ENCODE data around the gene FAM217A.
"Not testable (repeated sequence)": the region's sequence is repeated elsewhere in the genome, so short reads cannot be mapped to it uniquely, and the experiment has no call there.

The FAM217A gene, protein sequence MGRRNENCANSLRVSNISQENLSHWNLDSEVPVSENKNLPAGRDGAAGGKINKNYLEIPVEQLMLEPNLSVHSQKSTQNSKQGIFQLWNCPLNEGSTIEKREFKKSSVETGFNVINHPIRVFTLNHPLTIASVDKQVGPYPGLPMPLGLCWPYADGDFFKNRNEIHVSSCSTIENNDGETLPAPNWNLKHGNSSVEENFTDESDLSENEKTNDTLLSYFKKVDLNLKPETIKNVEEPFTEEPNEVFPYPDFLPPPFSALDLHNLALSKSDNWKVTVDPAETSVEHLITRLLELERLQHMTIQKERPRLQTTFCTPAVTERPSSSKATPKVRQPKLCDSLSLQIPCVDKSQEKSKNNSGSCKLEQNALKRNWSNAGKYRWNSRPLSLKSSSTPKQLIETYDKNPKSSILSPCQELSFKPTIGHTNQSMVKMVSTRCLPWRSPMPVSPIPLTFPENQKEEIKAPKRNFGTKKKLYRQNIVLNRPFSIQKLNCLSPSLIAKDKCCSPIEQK

DNA sequence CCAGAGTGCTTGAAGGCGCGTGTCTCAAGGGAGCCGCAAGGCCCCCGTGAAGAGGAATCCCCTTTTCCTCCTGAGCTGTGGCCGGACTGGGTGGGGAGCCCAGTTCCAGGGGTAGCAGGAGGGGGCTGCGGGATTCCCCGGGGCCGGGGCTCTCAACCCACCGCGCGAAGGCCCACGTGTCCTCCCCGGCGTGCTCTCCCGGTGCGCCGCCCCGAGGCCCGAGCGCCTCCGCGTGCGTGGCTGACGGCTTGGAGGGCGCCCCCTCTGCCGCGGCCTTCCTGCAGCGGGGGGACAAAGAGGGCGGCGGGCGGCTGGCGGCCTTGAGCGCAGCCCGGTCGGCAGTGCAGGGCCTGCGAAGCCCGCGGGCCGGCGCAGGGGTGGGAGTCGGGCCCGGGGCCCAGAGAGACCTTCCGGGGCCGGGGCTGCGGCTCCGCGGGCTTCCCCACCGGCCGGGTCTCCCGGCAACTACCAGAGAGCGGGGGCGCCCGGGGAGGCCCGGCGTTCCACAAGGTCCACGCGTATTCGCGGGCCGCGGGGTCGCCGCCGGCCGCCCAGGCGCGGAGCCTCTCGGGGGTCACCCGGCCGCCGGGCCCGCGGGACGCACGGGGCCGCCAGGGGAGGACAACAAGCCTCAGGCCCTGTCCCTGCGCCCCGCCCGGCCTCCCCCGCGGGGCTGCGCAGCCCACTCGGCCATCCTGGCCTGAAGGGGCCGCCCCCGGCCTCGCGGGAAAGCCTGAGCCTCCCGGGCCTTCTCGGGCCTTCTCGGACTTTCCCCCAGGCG lies at the start of gene FAM217A:
FAM217A (minus strand) TSS at position 447 of the 781 bp plus-strand sequence. CDS start 1,723 bp downstream, outside the sequence.
- no peak for DNase-seq (ENCODE audit: low spot score)

DNA sequence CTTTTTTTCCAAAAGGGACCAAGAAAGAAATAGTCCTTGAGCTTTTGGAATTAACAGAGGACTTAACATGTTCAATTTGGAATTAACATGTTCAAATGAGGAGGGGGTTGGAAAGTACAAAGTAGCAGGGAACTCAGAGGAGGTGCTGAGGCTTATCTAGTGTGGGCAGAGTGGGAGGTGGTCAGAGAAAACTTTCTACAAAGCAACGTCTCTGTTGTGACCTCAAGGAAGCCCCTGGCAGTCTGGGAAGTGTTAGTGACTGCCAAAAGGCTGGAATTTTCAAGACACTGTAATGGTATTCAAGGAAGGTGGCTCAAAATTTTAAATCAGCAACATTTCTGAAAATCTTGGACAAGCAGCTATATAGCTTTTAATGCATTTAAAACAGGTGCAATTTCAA lies 49.1 kb upstream of the FAM217A start:
- no peak for DNase-seq (ENCODE audit: low spot score)

DNA sequence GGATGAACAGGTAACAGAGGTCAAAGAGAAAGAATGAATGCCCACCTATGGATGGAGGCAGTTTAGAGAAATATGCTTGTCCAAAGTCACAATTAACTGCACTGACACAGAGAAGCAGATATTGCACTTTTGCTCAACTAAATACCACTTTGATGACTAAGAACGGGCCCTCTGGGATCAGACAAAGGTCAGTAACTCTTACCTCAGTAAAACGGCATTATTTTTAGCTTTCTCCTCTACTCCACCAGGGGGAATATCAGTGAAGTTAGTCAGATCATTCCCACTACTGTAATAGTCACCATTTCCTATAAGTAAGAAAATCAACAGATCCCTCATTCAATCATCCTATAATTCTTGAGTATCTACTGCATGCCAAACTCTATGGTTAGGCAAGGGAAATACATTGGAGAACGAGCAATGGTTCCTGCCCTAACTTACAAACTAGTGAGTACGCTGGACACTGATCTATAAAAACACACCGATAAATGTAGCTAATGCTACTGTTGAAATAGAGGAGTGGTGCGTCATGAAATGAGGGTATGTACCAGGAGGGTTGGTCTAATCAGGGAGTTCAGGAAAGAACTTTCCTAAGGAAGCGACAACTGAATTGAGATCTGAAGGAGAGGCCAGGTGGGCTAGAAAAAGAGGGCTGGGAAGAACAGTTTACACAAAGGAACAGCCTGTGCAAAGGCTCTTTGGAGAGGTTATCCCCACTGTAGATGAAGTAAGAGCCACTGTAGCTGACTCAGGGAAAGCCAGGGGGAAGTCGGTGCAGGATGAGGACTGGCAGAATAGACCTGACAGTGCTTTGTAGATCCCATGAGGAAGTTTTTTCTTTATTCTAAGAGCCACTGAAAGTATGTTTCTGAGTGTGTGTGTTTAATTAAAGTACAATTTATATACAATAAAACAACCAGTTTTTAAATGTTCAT lies 47.3 kb upstream of the FAM217A start:
- DNase-seq (ENCODE audit: low spot score), result no peak

GRCh38 chr6:4125500-4125899 lies 46.6 kb upstream of the FAM217A start:
- DNase-seq (ENCODE audit: low spot score), result no peak

- no peak for DNase-seq (ENCODE audit: low spot score)
Measured at GRCh38 chr6:4124351-4124750, 45.4 kb upstream of the FAM217A start.

DNA sequence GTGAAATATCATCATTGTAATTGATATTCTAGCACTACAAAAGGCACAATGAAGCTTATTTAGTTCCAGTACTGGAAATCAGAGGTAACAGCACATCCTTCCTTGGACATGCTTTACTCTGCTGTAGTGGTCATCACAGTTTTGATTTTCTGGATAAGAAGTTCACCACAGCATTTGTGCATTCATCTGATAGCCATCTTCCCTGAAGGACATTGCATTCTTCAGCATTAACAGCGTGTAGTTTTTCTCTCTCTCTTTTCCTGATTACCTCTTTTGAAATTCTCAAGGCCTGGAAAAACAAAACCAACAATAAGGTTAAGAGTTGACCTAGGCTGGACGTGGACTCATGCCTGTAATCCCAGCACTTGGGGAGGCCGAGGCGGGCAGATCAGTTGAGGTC lies 36.8 kb upstream of the FAM217A start:
- DNase-seq (ENCODE audit: low spot score), result no peak

GRCh38 chr6:4114123-4114522 lies 35.2 kb upstream of the FAM217A start:
- DNase-seq (ENCODE audit: low spot score), result no peak

- DNase-seq (ENCODE audit: low spot score), result no peak
Measured at GRCh38 chr6:4113649-4114048, 34.7 kb upstream of the FAM217A start.

- no peak for DNase-seq (ENCODE audit: low spot score)
Measured at GRCh38 chr6:4112366-4112765, 33.4 kb upstream of the FAM217A start.

DNA sequence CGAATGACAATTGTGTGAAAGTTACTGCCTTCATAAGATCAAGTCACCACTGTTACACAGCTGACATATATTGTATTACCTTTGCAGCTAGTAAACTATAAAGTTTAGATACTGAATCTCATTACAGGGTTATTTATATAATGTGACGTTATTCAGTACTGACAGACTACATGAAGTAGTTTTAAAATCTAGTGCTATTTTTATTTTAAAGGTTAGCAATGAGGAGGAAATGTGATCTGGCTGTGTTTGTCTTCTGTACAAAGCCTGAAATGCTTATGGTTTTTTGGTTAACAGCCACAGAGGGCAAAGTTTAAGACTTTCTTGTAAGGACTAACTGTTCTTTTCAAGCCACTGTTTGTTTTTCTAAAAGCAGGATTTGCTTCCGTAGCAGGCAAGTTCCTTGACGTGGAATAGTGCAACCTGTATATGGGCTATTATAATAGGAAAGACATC lies 30.5 kb upstream of the FAM217A start:
- not testable (repeated sequence) for DNase-seq (ENCODE audit: low spot score)

GRCh38 chr6:4108561-4109093 lies 29.7 kb upstream of the FAM217A start:
- no peak for DNase-seq (ENCODE audit: low spot score)

GRCh38 chr6:4107873-4108272 lies 28.9 kb upstream of the FAM217A start:
- no peak for DNase-seq (ENCODE audit: low spot score)

GRCh38 chr6:4105980-4106536 lies 27.1 kb upstream of the FAM217A start:
- DNase-seq (ENCODE audit: low spot score), result no peak

GRCh38 chr6:4103929-4104328 lies 25.0 kb upstream of the FAM217A start:
- DNase-seq (ENCODE audit: low spot score), result no peak

DNA sequence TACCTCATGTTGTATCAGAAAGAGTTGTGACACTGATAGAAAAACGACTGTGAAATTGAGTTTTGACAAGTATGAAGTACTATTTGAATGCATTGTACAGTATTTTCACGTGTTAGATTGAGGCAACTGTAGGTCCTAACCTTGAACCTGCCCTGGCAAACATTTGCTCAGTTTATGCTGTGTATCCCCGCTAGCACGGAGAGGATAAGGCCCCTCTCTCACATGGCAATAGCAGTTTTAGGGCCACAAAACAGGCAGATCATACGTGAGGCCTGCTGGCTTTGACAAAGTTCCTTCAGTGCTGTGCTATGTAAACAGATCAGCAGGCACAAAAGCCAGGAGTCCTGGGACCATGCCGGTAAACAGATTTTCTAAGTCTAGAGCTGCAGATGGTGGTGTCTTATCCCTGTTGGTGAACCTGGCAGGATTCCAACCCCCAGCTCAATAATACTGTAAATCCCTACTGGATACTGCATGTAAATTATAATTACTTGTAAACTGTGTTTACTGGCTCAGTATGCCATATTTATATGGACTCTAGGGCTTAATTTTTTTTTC lies 23.8 kb upstream of the FAM217A start:
- no peak for DNase-seq (ENCODE audit: low spot score)

DNA sequence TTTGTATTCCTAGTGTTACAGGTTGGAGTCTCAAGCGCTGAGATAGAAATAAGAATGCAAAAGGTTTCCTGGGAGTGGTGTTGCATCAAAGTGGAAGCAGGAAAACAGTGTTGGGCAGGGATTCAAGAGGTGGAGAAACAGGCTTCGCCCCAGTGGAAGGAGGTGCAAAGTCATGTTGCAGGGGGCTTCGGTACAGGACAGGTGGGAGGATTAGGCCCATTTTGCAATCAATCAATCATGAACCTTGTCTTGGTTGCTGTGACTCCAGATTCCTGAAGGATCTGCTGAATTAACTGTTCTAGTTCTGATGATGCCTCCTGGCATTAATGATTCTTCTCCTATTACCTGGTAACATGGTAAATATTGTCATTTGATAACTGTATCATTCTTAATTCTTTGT lies 22.4 kb upstream of the FAM217A start:
- DNase-seq (ENCODE audit: low spot score), result no peak

DNA sequence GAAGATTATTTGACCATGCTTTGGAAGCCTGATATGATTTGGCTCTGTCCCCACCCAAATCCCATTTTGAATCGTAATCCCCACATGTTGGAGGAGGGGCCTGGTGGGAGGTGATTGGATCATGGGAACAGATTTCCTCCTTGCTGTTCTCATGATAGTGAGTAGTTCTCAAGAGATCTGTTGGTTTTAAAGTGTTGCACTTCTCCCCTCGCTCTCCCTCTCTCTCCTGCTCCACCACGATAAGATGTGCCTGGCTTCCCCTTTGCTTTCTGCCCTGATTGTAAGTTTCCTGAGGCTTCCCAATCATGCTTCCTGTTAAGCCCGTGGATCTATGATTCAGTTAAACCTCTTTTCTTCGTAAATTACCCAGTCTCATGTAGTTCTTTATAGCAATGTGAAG lies 21.7 kb upstream of the FAM217A start:
- DNase-seq (ENCODE audit: low spot score), result no peak

GRCh38 chr6:4093288-4093687 lies 14.4 kb upstream of the FAM217A start:
- no peak for DNase-seq (ENCODE audit: low spot score)

DNA sequence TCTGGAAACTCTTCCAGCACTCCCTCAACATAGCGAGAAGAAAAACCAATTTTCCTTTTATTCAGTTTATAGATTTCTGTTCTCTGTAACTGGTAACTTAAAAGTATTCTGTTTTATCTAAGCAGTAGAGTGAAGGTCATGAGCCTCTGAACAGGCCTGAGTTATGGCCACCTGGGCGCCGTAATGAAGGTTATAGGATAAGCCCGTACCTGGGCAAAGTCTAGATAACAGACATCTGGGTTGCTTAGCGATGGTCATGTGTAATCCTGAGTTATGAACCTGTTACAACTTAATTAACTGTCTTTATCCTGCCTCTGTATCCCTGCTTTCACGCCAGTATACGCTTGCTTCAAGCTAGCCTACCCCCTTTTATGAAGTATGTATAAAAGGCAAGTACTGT lies 13.0 kb upstream of the FAM217A start:
- no peak for DNase-seq (ENCODE audit: low spot score)

- not testable (repeated sequence) for DNase-seq (ENCODE audit: low spot score)
Measured at GRCh38 chr6:4090043-4090442, 11.1 kb upstream of the FAM217A start.

DNA sequence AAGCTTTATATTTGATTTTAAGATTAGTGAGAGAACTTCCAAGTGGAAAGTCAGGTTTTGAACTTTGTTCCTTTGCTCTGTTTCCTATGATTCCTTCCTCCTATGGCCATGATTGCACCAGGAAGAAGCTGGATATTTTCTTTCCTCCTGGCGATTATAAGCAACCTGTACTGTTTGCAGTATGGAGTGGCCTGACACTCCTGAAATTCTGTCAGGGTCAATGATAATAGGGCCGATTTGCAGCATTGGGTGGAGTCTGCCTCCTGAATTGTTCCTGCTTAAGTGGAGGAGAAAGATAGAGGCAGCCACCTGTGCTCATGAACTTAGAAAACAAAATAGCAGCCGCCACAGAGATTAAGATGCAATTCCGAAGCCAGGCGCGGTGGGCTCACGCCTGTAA lies 9.8 kb upstream of the FAM217A start:
- no peak for DNase-seq (ENCODE audit: low spot score)
